PC-9 (cell line): ENCODE results near the gene HYDIN. TPM values are rescaled to one million over a fixed set of nuclear protein-coding genes. Genes with fewer than 3 reads are reported as not detected.
"Not testable (repeated sequence)": the region's sequence is repeated elsewhere in the genome, so short reads cannot be mapped to it uniquely, and the experiment has no call there.

Experiments used
- BruUV-seq: library from RNA; stranded (reverse); fragments of 400-500 nt; replicated peaks from 2 replicates; lab custom pipeline; 2021; lab: Mats Ljungman, UMichigan
- CTCF ChIA-PET: fragments of 300-600 bp; sonication (Branson Sonifier 250); formaldehyde crosslinking; loops from one replicate; lab custom pipeline; 2022; ENCODE audit warnings: antibody characterized with exemption; lab: Charles Lee
- POLR2A ChIA-PET: fragments of 300-600 bp; sonication (Branson Sonifier 250); formaldehyde crosslinking; loops from one replicate; lab custom pipeline; 2022; ENCODE audit warnings: antibody characterized with exemption; ENCODE audit not compliant: unreplicated experiment; lab: Charles Lee
- DNase-seq, 2 experiments: peaks; one replicate each; pipeline versions ENCODE4 v3.0.0 to v3.0.0-alpha.2; 2015 to 2022; ENCODE audit warnings: mixed read lengths in 1 of 2
- H2AFZ ChIP-seq: fragments of 200-600 bp; sonication (generic); 2 replicates; pipeline ENCODE4 v1.8.1; 2017; ENCODE audit warnings: antibody characterized with exemption
- H3F3A ChIP-seq: fragments of 200-600 bp; sonication (generic); 2 replicates; pipeline ENCODE4 v1.8.1; 2017; ENCODE audit warnings: antibody characterized with exemption, mild to moderate bottlenecking, low read depth; ENCODE audit not compliant: insufficient read depth
- H3K27ac ChIP-seq: fragments of 200-600 bp; sonication (generic); 2 replicates; pipeline ENCODE4 v1.6.1; 2016; ENCODE audit warnings: mixed run types
- H3K27me3 ChIP-seq: fragments of 200-600 bp; sonication (generic); 2 replicates; pipeline ENCODE4 v1.6.1; 2016; ENCODE audit warnings: low read depth, mixed run types; ENCODE audit not compliant: insufficient read depth
- H3K36me3 ChIP-seq: fragments of 200-600 bp; sonication (generic); 2 replicates; pipeline ENCODE4 v1.6.1; 2016; ENCODE audit warnings: low read depth, mixed run types
- H3K4me1 ChIP-seq: fragments of 200-600 bp; sonication (generic); replicated peaks from 2 replicates; pipeline ENCODE4 v1.6.1; 2016; ENCODE audit warnings: mixed run types; ENCODE audit not compliant: insufficient read depth
- H3K4me2 ChIP-seq: fragments of 200-600 bp; sonication (generic); 2 replicates; pipeline ENCODE4 v1.6.1; 2017; ENCODE audit warnings: mixed run types
- H3K4me3 ChIP-seq: fragments of 200-600 bp; sonication (generic); 2 replicates; pipeline ENCODE4 v1.6.1; 2016; ENCODE audit warnings: mixed run types
- H3K79me2 ChIP-seq: fragments of 200-600 bp; sonication (generic); 2 replicates; pipeline ENCODE4 v1.6.1; 2017; ENCODE audit warnings: low read depth, mixed run types
- H3K9me2 ChIP-seq: fragments of 200-600 bp; sonication (generic); 2 replicates; pipeline ENCODE4 v1.8.1; 2017; ENCODE audit warnings: mild to moderate bottlenecking; ENCODE audit not compliant: insufficient read depth
- H3K9me3 ChIP-seq: fragments of 200-600 bp; sonication (generic); 2 replicates; pipeline ENCODE4 v1.8.1; 2016; ENCODE audit warnings: low read depth; ENCODE audit not compliant: insufficient read depth
- H4K20me1 ChIP-seq: fragments of 200-600 bp; sonication (generic); 2 replicates; pipeline ENCODE4 v1.8.1; 2017; ENCODE audit not compliant: insufficient read depth
- intact Hi-C: fragments of 100-400 bp; cut with micrococcal nuclease; formaldehyde crosslinking; loops from one replicate; pipeline ENCODE4 v1.10.0; 2022; ENCODE audit not compliant: unreplicated experiment
- total RNA-seq: library from RNA; stranded (reverse); gene quantifications from 2 replicates; pipeline ENCODE4 v1.2.3, GENCODE V29; 2021

The HYDIN gene
- total RNA-seq, 1 experiment from 2014 or later = 31.0 TPM

DNA sequence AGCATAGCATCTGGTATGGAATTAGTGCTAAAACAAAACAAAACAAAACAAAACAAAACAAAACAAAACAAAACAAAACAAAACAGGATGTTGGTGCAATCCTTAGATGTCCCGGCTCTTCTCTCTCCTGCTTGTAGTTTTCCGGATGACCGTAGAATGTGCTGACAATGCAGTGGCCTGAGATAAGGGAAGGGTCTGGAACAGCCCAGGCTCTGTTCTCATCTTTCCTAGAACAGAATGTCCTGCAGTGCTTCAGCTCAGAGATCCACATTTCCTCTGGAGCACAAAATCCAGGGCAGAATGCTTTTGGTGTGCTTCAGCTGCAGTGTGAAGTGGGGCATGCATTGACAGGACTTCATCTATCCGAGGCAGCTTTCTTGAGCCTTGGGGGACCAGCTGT lies 345.9 kb downstream of the HYDIN start:
- H2AFZ ChIP-seq, H3K4me2 ChIP-seq, BruUV-seq, H3K27me3 ChIP-seq, H3K9me3 ChIP-seq, H3K79me2 ChIP-seq, H3K4me3 ChIP-seq, H3F3A ChIP-seq, POLR2A ChIA-PET, H3K9me2 ChIP-seq, H3K36me3 ChIP-seq, CTCF ChIA-PET, intact Hi-C loops, H4K20me1 ChIP-seq, H3K27ac ChIP-seq, DNase-seq, H3K4me1 ChIP-seq: not testable (repeated sequence)

DNA sequence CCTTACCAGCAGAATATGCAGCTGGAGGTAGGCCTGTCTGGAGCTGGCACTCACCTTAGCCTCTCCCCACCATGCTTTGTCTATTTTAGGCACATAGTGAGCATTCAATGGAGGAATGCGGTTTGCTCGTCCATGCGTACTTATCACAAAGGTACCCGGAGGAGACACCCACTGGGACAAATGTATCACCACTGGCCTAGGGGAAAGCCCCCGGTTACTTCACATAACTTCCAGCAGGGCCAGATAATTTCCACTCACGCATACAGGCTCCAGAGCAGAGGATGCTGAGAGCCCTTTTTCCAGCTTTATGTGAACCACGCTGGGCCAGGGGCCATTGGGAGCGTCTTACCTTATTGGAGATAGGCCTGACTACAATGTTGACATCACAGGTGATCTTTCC lies 348.2 kb downstream of the HYDIN start:
- POLR2A ChIA-PET, H3K4me2 ChIP-seq, H3K79me2 ChIP-seq, H3K9me3 ChIP-seq, H3K36me3 ChIP-seq, H3F3A ChIP-seq, H3K4me1 ChIP-seq, intact Hi-C loops, CTCF ChIA-PET, H3K9me2 ChIP-seq, DNase-seq, H2AFZ ChIP-seq, H4K20me1 ChIP-seq, H3K27me3 ChIP-seq, H3K4me3 ChIP-seq, BruUV-seq, H3K27ac ChIP-seq: not testable (repeated sequence)

DNA sequence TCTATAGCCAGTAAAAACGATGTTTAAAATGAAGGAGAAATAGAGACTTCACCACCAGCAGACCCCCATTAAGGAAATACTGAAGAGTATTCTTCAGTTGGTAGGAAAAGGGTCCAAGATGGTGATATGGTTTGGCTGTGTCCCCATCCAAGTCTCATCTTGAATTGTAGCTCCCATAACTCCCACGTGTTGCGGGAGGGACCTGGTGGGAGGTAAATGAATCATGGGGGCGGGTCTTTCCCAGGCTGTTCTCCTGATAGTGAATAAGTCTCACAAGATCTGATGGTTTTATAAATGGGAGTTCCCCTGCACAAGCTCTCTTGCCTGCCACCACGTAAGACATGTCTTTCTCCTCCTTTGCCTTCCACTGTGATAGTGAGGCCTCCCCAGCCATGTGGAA lies 352.6 kb downstream of the HYDIN start:
- POLR2A ChIA-PET, intact Hi-C loops, H3K9me2 ChIP-seq, H3K9me3 ChIP-seq, H3K27me3 ChIP-seq, H3K79me2 ChIP-seq, H3K4me3 ChIP-seq, H3K27ac ChIP-seq, H3K4me1 ChIP-seq, DNase-seq, H3K4me2 ChIP-seq, H3K36me3 ChIP-seq, H4K20me1 ChIP-seq, BruUV-seq, H3F3A ChIP-seq, CTCF ChIA-PET, H2AFZ ChIP-seq: not testable (repeated sequence)

DNA sequence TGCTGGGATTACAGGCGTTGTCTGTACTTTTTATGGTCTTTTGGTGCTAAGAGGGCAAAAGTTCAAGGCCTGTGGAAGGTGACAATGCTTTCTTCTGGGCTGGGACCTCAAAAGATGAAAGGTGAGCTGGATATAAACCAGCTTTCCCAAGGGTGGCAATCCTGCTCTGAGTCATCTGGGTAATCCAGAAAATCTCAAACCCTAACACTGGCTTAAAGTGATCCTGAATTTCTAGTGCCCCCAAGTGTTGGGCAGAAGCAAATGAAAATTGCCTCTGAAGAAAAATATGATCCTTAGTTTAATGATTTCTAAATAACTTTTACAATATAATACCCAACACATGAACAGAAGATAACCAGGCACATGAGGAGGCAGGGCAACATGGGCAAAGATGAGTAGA lies 354.1 kb downstream of the HYDIN start:
- H3K4me2 ChIP-seq, H3F3A ChIP-seq, H2AFZ ChIP-seq, H4K20me1 ChIP-seq, H3K27me3 ChIP-seq, BruUV-seq, CTCF ChIA-PET, H3K4me3 ChIP-seq, H3K4me1 ChIP-seq, POLR2A ChIA-PET, intact Hi-C loops, H3K79me2 ChIP-seq, DNase-seq, H3K9me2 ChIP-seq, H3K9me3 ChIP-seq, H3K36me3 ChIP-seq, H3K27ac ChIP-seq: not testable (repeated sequence)

DNA sequence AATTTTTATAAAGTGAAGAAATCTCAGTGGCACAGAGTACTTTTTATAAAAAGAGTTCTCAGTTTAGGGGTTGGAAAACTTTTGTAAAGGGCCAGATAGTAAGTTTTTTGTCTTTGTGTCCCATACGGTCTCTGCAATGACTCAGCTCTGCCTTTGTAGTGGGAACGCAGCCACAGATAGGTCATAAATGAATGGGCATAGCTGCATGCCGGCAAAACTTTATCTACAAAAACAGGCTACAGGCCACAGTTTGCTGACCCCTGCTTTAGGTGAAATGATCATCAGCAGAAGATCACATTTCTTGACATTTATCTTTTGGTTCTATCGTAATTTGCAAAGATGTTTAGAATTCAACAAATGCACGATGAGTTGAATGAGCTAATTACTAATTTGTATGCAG lies 365.8 kb downstream of the HYDIN start:
- H3K9me2 ChIP-seq, CTCF ChIA-PET, H4K20me1 ChIP-seq, H3K4me1 ChIP-seq, H3K27me3 ChIP-seq, H3K27ac ChIP-seq, H3K36me3 ChIP-seq, H3F3A ChIP-seq, H3K4me3 ChIP-seq, H3K79me2 ChIP-seq, POLR2A ChIA-PET, DNase-seq, H2AFZ ChIP-seq, H3K4me2 ChIP-seq, BruUV-seq, intact Hi-C loops, H3K9me3 ChIP-seq: not testable (repeated sequence)

DNA sequence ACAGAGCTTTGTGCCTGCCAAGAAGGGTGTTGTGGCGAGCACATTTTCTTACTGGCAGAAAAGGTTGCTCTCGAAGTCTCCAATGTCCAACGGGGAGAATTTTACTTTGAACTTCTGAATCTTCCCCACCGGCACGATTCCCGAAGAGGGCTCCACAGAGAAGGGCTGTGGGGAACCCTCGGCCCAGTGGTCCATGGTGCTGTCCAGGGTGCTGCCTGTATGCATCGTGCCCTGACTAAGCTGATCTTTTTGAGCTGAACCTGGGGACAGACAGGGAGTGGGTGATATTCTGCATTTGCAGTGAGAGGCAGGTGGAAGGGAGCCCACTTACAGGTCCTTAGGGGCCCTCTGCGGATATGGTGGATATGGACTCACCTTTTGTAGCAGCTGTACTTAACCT lies 368.5 kb downstream of the HYDIN start:
- BruUV-seq, H3K4me3 ChIP-seq, H3K9me2 ChIP-seq, H3K79me2 ChIP-seq, H3K4me1 ChIP-seq, POLR2A ChIA-PET, H3K36me3 ChIP-seq, intact Hi-C loops, H3K9me3 ChIP-seq, CTCF ChIA-PET, DNase-seq, H3K27me3 ChIP-seq, H3K4me2 ChIP-seq, H3K27ac ChIP-seq, H2AFZ ChIP-seq, H4K20me1 ChIP-seq, H3F3A ChIP-seq: not testable (repeated sequence)

DNA sequence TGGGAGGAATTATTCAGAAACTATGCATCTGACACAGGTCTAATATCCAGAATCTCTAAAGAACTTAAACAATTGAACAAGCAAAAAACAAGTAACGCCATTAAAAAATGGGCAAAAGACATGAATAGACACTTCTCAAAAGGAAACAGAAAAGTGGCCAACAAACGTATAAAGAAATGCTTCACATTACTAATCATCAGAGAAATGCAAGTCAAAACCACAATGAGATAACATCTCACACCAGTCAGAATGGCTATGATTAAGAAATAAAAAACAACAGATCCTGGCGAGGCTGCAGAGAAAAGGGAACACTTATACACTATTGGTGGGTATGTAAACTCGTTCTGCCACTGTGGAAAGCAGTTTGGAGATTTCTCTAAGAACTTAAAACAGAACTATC lies 379.2 kb downstream of the HYDIN start:
- intact Hi-C loops, H3K4me1 ChIP-seq, H3K9me3 ChIP-seq, H3K27ac ChIP-seq, H2AFZ ChIP-seq, CTCF ChIA-PET, POLR2A ChIA-PET, H3K9me2 ChIP-seq, H3K79me2 ChIP-seq, H3K4me2 ChIP-seq, H3K27me3 ChIP-seq, H3F3A ChIP-seq, H4K20me1 ChIP-seq, H3K4me3 ChIP-seq, H3K36me3 ChIP-seq, BruUV-seq: not testable (repeated sequence)
- DNase-seq = peak in 1 of 2 experiments; percentile 53
